SK-N-SH treated with all-trans-retinoic acid at 6 μM for 48 hours (cell line): ENCODE results near the gene TBC1D12.

Experiments
- CSDC2 ChIP-seq: fragments of 250-450 bp; sonication (Bioruptor Pico); IDR thresholded peaks from 2 replicates; pipeline ENCODE4 v1.5.0; 2020; ENCODE audit warnings: mild to moderate bottlenecking, moderate library complexity
- GLIS3 ChIP-seq: fragments of 250-450 bp; sonication (Bioruptor Pico); IDR thresholded peaks from 2 replicates; pipeline ENCODE4 v1.5.0; 2020; ENCODE audit warnings: mild to moderate bottlenecking, moderate library complexity
- SNAI2 ChIP-seq: fragments of 250-450 bp; sonication (Bioruptor Pico); IDR thresholded peaks from 2 replicates; pipeline ENCODE4 v1.5.0; 2020; ENCODE audit warnings: mild to moderate bottlenecking, moderate library complexity
- TOX ChIP-seq: fragments of 250-450 bp; sonication (Bioruptor Pico); IDR thresholded peaks from 2 replicates; pipeline ENCODE4 v1.8.0; 2021; ENCODE audit warnings: mild to moderate bottlenecking, moderate library complexity, borderline replicate concordance
- ZC3H10 ChIP-seq: fragments of 250-450 bp; sonication (Bioruptor Pico); IDR thresholded peaks from 2 replicates; pipeline ENCODE4 v1.5.1; 2021; ENCODE audit warnings: mild to moderate bottlenecking, moderate library complexity
- TF ChIP-seq, protein P1 (sequence below): fragments of 250-450 bp; sonication (Bioruptor Pico); IDR thresholded peaks from 2 replicates; pipeline ENCODE4 v1.8.0; 2021; ENCODE audit warnings: low read depth, mild to moderate bottlenecking, moderate library complexity, borderline replicate concordance

GRCh38 chr10:94420516-94420915 lies 18.2 kb downstream of the TBC1D12 start:
- TF ChIP-seq ZC3H10 (no peak), GLIS3 (CRISPR knock-in tag) (no peak), SNAI2 (CRISPR knock-in tag) (no peak), CSDC2 (CRISPR knock-in tag) (no peak), TOX (CRISPR knock-in tag) (no peak)
- TF ChIP-seq, protein P1, sequence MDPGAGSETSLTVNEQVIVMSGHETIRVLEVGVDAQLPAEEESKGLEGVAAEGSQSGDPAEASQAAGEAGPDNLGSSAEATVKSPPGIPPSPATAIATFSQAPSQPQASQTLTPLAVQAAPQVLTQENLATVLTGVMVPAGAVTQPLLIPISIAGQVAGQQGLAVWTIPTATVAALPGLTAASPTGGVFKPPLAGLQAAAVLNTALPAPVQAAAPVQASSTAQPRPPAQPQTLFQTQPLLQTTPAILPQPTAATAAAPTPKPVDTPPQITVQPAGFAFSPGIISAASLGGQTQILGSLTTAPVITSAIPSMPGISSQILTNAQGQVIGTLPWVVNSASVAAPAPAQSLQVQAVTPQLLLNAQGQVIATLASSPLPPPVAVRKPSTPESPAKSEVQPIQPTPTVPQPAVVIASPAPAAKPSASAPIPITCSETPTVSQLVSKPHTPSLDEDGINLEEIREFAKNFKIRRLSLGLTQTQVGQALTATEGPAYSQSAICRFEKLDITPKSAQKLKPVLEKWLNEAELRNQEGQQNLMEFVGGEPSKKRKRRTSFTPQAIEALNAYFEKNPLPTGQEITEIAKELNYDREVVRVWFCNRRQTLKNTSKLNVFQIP (CRISPR knock-in tag), result no peak
